ENCODE data around the gene ECE2. TPM values are rescaled to one million over a fixed set of nuclear protein-coding genes. Genes with fewer than 3 reads are reported as not detected.
"Not testable (repeated sequence)": the region's sequence is repeated elsewhere in the genome, so short reads cannot be mapped to it uniquely, and the experiment has no call there.

ECE2 gene
- polyA plus RNA-seq, 5 donors: 0.13 TPM; not detected in 4

DNA sequence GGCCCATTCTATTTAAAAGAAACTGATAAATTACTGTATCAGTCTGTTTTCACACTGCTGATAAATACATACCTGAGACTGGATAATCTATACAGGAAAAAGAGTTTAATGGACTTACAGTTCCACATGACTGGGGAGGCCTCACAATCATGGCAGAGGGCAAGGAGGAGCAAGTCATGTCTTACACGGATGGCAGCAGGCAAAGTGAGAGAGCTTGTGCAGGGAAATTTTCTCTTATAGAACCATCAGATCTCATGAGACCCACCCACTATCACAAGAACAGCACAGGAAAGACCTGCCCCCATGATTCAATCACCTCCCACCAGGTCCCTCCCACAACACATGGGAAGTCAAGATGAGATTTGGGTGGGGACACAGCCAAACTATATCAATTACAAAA lies 8.6 kb upstream of the ECE2 start:
- not testable (repeated sequence) for DNase-seq

DNA sequence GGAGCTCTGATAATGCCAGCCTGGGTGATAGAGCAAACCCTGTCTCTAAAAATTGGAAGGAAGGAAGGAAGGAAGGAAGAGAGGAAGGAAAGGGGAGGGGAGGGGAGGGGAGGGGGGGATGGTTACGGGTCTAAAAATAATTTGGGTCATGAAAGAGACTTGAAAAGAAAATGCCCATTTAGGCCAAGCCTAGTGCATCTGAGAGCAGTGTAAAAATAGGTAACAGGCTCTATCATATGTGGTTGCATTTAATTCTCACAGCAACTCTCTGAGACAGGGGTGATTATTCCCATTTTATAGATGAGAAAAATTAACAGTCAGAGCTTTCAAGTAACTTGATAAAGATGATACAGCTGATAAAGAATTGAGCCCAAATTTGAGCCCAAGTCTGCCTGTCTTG lies 3.6 kb upstream of the ECE2 start:
- DNase-seq: no peak

DNA sequence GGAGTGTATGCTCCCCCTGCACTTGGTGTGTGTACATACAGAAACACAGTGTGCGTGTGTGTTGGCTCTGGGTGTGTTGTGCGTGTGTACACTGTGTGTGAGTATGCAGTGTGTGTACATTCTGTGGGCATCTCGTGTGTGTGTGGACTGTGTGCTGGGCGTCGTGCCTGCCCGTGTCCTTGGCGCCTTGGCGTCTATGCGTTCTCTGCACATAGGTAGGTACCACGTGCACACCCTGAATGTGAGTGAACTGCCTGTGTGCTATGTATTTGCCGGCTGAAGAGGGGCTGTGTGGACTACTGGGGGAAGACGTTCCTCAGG lies 481 bp upstream of the ECE2 start:
- DNase-seq: no peak

DNA sequence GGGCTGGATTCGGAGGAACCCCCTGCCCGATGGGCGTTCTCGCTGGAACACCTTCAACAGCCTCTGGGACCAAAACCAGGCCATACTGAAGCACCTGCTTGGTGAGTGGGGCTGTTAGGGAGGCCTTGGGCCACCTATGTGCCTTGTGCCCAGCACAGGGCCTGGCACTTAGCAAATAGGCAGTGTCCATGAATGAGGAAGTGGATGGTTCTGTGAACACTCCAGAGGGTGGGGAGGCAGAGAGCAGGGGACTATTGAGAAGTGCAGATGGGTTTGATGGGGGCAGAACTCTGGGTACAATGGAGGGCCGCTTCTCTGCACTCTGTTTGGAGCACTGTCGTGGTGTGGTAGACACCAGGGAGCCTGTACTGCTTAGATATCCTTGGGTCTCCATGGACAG lies 1.5 kb downstream of the ECE2 start:
- DNase-seq: no peak

DNA sequence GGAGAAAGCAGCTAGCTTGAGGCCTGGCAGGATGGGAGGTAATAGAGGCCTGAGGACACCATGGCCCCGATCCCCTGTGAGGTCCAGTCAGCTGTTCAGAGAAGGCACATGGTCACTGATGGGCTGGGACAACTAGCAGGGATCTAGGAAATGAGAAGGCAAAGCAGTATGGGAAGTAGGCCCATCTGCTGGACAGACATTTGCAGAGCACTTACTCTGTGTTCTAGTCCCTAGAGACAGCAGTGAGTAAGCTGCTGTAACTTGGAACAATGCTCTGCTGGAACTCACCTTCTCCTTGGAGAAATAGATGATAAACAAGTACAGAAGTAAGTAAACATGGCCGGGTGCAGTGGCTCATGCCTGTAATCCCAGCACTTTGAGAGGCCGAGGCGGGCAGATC lies 7.1 kb downstream of the ECE2 start:
- no peak for DNase-seq

DNA sequence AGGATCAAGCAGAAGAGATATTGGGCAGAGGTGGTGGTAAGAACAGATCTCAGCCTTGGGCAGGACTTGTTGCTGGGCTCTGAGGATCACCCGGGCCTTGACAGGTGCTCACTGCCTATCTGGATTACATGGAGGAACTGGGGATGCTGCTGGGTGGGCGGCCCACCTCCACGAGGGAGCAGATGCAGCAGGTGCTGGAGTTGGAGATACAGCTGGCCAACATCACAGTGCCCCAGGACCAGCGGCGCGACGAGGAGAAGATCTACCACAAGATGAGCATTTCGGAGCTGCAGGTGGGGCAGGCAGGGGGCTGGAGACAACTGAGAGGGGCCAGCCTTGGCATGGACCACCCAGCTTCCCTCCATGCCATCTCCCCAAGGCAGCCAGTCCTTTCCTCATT lies 7.9 kb downstream of the ECE2 start:
- no peak for DNase-seq

DNA sequence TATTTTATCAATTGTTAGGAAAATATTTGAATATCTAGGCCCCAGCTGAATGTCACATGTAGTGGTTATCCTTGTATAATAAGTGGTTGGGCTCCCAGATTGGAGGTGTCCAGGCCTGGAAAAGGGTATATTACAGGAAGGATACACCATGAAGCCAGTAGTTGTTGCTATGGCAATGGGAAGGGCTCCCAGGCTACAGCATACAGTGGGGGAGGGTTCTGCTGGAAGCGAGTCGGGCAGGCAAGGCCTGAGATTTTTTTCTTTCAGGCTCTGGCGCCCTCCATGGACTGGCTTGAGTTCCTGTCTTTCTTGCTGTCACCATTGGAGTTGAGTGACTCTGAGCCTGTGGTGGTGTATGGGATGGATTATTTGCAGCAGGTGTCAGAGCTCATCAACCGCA lies 8.9 kb downstream of the ECE2 start:
- peak; percentile 34 to 52 for DNase-seq

DNA sequence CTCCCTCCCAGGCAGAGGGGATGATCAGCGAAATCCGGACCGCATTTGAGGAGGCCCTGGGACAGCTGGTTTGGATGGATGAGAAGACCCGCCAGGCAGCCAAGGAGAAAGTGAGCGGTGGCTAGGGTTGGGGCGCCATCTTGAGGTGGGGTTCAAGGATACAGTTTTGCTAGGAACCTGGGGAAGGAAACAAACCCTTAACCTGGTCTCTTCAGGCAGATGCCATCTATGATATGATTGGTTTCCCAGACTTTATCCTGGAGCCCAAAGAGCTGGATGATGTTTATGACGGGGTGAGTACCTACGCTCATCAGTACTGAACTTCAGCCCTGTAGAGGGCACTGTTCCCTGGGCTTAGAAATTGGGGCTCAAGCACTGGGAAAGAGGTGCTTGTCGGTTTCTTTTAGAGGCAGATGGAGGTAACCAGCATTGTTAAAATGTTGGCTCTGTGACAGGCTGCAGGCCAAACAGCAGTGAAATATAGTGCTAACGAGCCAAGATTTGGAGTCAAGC lies 13.7 kb downstream of the ECE2 start:
- DNase-seq: no peak

DNA sequence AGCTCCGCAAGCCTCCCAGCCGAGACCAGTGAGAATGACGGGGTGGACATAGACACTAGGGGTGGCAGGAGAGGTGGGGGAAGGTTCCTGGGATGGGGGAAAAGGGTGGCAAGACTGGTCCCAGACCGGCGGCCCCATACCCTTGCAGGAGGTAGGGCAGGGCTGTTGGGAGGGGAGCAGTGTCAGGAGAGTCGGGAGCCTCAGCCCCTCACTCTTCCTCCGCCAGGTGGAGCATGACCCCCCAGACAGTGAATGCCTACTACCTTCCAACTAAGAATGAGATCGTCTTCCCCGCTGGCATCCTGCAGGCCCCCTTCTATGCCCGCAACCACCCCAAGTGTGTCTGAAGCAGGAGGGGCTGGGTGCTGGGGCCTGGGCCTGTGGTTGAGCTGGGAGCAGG lies 14.5 kb downstream of the ECE2 start:
- no peak for DNase-seq

DNA sequence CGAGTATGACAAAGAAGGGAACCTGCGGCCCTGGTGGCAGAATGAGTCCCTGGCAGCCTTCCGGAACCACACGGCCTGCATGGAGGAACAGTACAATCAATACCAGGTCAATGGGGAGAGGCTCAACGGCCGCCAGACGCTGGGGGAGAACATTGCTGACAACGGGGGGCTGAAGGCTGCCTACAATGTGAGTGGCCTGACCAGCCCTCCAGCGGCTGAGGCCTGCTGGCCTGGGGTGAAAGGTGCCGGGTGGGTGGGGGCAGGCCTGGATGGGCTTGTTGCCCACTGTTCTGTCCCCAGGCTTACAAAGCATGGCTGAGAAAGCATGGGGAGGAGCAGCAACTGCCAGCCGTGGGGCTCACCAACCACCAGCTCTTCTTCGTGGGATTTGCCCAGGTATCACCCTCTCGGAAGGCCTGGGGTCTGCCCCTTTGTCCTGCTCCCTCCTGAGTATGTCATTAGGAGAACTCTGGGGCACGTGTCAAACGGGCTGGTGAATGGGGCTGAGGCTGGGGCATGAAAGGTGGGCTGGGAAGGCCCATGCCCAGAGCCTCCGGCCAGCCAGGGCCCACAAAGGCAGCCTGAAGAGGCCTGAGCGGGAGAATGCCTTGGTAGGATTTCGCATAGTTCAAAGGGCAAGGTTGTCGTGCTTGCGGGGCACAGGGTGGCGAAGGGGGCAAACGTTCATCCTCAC lies 15.4 kb downstream of the ECE2 start:
- no peak for DNase-seq

DNA sequence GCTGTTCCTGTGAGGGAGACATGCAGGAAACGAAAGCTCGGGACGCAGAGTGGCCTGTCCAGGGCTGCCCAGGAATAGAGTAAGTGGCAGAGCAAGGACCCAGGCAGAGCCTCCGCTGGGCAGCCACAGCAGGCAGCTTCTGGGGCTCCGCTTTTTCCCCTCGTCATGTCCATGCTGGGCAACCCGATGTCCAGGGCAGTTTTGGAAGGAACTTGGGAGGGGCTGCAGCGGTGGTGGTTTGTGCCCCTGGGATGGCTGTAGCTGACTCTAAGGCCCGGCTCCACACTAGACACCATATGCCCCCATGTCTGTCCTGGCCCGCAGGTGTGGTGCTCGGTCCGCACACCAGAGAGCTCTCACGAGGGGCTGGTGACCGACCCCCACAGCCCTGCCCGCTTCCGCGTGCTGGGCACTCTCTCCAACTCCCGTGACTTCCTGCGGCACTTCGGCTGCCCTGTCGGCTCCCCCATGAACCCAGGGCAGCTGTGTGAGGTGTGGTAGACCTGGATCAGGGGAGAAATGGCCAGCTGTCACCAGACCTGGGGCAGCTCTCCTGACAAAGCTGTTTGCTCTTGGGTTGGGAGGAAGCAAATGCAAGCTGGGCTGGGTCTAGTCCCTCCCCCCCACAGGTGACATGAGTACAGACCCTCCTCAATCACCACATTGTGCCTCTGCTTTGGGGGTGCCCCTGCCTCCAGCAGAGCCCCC lies 16.1 kb downstream of the ECE2 start:
- DNase-seq: no peak

DNA sequence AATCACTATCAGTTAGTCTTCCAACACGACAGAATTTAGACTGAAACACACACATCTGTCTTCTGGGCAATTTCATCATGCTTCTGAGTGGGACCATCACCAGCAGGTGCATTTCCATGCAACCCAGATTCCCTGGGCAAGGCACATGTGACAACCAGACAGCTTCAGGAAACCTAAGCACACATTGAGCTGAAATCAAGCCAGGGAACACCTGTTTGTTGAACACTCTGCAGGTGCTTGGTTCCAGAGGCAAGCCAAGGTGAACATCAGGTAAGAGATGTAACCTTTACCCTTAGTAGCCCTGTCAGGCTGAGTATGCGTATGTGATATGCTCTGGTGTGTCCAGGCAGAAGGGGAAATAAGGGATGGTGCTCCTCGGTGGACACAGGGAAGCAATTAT lies 19.9 kb downstream of the ECE2 start:
- no peak for DNase-seq

DNA sequence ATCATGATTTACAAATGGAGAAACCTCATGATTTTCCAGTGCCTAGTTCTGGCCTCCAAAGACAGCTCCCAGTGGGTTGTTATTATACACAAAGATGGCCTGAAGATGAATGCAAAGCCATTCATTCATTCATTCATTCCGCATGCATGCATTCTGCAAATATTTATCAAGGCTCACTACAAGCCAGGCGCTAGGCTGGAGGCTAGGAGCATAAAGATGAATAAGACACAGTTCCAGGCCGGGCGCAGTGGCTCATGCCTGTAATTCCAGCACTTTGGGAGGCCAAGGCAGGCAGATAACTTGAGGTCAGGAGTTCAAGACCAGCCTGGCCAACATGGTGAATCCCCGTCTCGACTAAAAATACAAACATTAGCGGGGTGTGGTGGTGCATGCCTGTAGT lies 20.8 kb downstream of the ECE2 start:
- DNase-seq: no peak

DNA sequence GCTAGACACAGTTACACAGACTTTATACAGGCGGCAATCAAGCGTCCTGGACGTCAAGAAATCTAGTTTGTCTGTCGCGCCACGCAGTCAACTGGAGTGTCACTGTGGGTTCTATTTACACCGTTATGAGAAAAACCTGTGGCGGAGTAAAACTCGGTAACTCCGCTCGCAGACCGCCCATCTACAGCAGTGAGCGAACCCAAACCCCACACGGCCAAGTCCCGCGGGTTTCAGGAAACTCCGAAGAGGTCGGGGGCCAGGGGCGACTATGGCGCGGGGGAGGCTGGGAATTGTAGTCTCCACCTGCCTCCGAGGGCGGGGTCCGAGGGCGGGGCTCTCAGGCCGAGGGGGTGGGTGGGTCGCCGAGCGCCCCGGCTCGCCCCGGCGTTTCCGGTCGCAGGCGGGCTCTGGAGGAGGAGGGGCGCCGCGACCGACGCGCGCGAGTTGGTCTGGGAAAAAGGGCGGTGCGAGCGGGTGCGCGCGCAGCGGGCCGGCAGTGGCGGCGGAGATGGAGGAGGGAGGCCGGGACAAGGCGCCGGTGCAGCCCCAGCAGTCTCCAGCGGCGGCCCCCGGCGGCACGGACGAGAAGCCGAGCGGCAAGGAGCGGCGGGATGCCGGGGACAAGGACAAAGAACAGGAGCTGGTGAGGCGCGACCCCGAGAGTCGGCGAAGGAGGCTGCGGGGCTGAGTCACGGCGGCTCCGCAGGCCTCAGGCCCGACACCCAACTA lies 23.1 kb downstream of the ECE2 start, which contains the start of gene PSMD2:
PSMD2 (plus strand) TSS at position 483 of the 729 bp plus-strand sequence; CDS start at position 509, 26 bp downstream.
- DNase-seq: peak; percentile 95 to 96

DNA sequence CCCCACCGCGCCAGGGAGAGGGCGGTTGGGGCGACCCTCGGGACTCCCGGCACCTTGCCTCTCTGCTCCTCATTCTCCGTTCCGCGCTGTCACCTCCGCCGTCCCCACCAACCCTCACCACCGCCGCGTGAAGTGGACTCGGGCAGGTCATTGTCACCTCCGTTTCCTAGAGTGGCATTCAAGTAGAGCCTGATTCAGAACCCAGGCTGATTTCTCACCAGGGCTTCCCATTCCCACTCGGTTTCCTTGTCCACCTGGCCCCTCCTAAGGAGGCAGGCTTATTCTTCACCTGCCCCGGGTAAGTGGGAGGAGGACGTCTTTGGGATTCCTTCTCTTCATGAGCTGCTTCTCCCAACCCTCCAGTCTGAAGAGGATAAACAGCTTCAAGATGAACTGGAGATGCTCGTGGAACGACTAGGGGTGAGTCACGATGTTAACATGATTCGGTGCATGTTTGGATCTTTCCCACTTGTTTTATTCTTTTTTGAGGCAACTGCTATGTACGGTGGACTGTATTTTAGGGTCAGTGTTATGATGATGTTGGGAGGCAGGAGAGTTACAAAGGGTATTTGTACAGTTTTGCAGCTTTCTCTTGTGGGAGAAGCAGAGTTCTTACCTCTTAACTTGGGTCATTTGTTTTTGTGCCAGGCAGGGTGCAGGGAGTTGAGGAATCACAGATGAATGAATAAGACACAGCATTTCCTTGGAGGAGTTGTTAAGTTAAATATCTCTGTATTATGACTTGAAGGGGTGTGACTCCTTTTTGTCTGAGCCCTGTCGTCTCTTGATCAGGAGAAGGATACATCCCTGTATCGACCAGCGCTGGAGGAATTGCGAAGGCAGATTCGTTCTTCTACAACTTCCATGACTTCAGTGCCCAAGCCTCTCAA lies 23.9 kb downstream of the ECE2 start:
- no peak for DNase-seq

DNA sequence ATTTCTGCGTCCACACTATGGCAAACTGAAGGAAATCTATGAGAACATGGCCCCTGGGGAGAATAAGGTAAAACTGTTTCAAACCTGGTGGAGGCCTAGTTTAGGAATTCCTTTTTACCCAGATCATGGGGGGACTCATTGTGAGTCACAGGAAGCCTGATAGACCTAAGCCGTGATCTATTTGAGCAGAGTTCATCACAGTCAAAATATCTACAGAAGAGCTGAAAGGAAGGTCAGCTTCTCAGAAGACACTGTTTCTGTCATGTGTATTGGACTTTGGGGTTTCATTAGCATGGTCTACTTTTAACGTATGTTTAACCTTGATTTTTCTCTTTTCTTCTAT lies 24.5 kb downstream of the ECE2 start:
- DNase-seq: no peak

DNA sequence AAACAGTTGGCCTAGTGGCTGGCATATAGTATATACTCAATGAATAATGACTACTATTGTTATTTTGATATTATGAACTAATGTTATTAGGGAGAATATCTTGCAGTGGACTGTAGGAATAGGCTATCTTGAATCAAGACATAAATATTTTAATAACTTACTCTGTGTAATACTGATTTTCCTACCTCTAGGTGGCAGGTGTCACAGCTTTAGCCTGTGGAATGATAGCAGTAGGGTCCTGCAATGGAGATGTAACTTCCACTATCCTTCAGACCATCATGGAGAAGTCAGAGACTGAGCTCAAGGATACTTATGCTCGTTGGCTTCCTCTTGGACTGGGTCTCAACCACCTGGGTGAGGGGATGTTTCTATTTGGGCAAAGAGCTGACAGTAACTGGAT lies 29.8 kb downstream of the ECE2 start:
- DNase-seq: no peak

DNA sequence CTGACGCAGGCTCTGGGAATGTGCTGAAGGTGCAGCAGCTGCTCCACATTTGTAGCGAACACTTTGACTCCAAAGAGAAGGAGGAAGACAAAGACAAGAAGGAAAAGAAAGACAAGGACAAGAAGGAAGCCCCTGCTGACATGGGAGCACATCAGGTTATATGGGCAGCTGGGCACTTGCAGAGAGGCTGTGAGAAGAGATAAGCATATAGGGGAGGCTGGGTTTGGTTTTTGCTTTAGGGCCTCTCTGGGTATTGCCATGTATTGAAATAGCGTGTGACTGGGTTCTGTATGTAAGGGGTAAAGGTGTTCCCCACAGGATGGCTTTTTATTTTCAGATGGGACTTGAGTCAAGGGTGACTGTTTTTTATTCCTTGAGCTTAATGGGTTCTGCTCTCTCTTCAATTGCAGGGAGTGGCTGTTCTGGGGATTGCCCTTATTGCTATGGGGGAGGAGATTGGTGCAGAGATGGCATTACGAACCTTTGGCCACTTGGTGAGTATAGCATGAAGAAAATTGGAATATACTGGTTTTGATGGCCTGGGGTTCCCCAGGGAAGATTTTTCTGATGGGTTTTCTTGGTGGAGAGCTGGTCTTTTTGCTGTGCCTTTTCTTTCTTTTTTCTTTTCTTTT lies 30.6 kb downstream of the ECE2 start:
- no peak for DNase-seq

DNA sequence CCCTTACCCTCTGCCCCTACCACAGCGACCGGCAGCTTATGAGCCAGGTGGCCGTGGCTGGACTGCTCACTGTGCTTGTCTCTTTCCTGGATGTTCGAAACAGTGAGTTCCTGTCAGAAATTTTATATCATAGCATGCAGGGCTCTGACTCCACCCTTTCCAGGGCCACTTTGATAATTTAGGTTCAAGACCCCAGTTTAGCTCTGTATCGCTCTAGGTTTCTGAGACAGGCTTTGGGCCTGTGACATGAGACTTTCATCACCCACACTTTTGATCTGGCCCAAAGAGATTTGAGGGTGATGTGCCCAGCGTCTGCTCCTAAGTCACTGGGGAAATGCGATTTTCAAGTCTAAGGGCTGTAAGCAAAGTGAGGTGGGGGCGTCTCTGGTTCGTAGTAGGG lies 32.1 kb downstream of the ECE2 start:
- no peak for DNase-seq

DNA sequence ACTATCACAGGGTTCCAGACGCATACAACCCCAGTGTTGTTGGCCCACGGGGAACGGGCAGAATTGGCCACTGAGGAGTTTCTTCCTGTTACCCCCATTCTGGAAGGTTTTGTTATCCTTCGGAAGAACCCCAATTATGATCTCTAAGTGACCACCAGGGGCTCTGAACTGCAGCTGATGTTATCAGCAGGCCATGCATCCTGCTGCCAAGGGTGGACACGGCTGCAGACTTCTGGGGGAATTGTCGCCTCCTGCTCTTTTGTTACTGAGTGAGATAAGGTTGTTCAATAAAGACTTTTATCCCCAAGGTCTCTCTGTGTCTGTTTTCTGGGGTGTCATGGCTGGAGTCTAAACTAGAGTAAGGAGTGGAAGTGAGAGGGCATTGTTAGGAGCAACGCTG lies 32.9 kb downstream of the ECE2 start:
- DNase-seq: no peak

DNA sequence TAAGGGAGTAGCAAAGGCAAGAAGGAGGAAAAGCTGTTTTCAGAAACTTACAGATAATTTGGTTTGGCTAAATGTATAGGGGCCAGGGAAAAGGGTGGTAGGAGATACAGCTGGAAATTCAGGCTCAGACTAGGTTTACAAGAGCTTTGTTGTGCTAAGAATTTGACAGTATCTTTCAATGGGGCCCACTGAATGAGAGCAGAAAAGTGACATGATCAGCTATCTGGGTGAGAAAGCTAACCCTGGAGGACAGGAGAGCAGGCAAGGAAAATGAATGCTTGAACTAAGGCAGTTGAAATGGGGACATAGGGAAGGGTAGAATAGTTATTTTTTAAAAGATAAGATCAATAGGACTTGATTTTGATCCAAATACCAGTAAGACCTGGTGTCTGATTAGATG lies 35.8 kb downstream of the ECE2 start:
- DNase-seq: no peak

DNA sequence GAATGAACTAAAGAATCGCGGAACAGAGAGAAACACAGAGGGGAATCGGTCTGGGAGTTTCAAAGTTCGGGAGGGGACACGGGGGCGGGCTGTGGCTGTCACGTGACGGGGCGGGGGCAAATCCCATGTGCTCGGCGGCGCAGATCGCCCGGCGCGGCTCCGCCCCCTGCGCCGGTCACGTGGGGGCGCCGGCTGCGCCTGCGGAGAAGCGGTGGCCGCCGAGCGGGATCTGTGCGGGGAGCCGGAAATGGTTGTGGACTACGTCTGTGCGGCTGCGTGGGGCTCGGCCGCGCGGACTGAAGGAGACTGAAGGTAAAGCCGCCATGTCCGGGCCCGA lies 38.5 kb downstream of the ECE2 start, which contains the start of gene EIF4G1:
EIF4G1 (plus strand) TSS at position 244 of the 337 bp plus-strand sequence. CDS start 1,191 bp downstream, outside the sequence.
- DNase-seq: peak; percentile 93 to 94

Measured in right lung (tissue), 5 donors.